Adrenal gland (tissue), 12 donors: ENCODE results near the gene CEACAM3. TPM values are rescaled to one million over a fixed set of nuclear protein-coding genes. Genes with fewer than 3 reads are reported as not detected.
"Not testable (repeated sequence)": the region's sequence is repeated elsewhere in the genome, so short reads cannot be mapped to it uniquely, and the experiment has no call there.

ENCODE experiments used
- DNase-seq, 7 donors: peaks; one replicate each; pipeline ENCODE4 v3.0.0-alpha.2; 2019 to 2020
- H3K27ac ChIP-seq, 5 donors: fragments of 200-600 bp; sonication (generic) in 4 of 5; 1 replicate in 3 of 5; 2 replicates in 2 of 5; pipeline versions ENCODE4 v1.5.1 to v1.8.0; 2016 to 2020; ENCODE audit warnings: mild to moderate bottlenecking in 1 of 5
- H3K27me3 ChIP-seq: fragments of 200-600 bp; 2 replicates; pipeline ENCODE4 v1.8.0; 2021
- H3K36me3 ChIP-seq, 2 donors: fragments of 200-600 bp; replicated peaks in 1 of 2; 1 replicate in 1 of 2; 2 replicates in 1 of 2; pipeline versions ENCODE4 v1.5.1 to v1.8.0; 2018 to 2022
- H3K4me1 ChIP-seq, 2 donors: fragments of 200-600 bp; replicated peaks in 1 of 2; 1 replicate in 1 of 2; 2 replicates in 1 of 2; pipeline versions ENCODE4 v1.5.1 to v1.8.0; 2018 to 2021
- H3K4me3 ChIP-seq, 4 donors: fragments of 200-600 bp; sonication (generic) in 3 of 4; one replicate each; pipeline ENCODE4 v1.5.1; 2016 to 2018
- H3K9me3 ChIP-seq, 3 donors: fragments of 200-600 bp; sonication (generic) in 1 of 3; replicated peaks in 1 of 3; 1 replicate in 2 of 3; 2 replicates in 1 of 3; pipeline versions ENCODE4 v1.5.1 to v1.8.0; 2016 to 2021
- CTCF ChIP-seq, 6 experiments: fragments of 450-650 bp in 4 of 6; fragments of 200-600 bp in 2 of 6; sonication (generic) in 1 of 6; IDR thresholded peaks; 1 replicate in 5 of 6; 2 replicates in 1 of 6; pipeline versions ENCODE4 v1.5.1 to v1.8.0; 2016 to 2021; ENCODE audit warnings: antibody characterized with exemption in 6 of 6, mild to moderate bottlenecking in 2 of 6, moderate library complexity in 1 of 6
- POLR2A ChIP-seq, 2 donors: fragments of 450-650 bp; IDR thresholded peaks; one replicate each; pipeline ENCODE4 v1.6.1; 2017; ENCODE audit warnings: antibody characterized with exemption in 2 of 2, mild to moderate bottlenecking in 2 of 2, moderate library complexity in 1 of 2
- WGBS, 4 donors: extraction: QIAGEN DNeasy Blood & Tissue Kit in 2 of 4; methylation state at CpG; one replicate each; pipeline versions ENCODE4 v1.1.5 to v1.1.7; 2013 to 2017; 5-methylcytosine and 5-hydroxymethylcytosine counted together
- intact Hi-C, 2 donors: fragments of 100-400 bp; cut with DNase I; formaldehyde crosslinking; loops; one replicate each; pipeline versions ENCODE4 v1.14.1 to v1.15.0; 2022 to 2023
- polyA plus RNA-seq, 3 donors: library from polyadenylated mRNA; stranded (reverse); fragments of 200-250 nt in 2 of 3; fragments of 350-450 nt in 1 of 3; fragmentation: Illumina TruSeq in 1 of 3; extraction: RNeasy Lipid Tissue Mini Kit (QIAGEN cat#74804) in 1 of 3; gene quantifications; one replicate each; pipeline ENCODE4 v1.2.3, GENCODE V29; 2013 to 2014
- total RNA-seq, 9 donors: library from RNA; depleted of rRNA in 4 of 9; stranded (reverse); fragments of >200 nt in 4 of 9; fragments of 120-200 nt in 1 of 9; fragmentation: NEBNext Ultra II Directional in 1 of 9; extraction: Animal tissue kit (Norgen Biotek cat#: 25700) in 1 of 9; gene quantifications; one replicate each; pipeline versions ENCODE4 v1.1.0 to v1.2.4, GENCODE V29; 2013 to 2023
- donor health status: healthy with polysubstance abuse.
- donor health status: Bipolar disorder and iron deficiency.
- donor health status: DM: yes; HTN: yes; CAD: no.
- donor health status: DM: no; HTN: no; CAD: no.
- donor health status: DM: no; HTN: no; CAD: no.
- donor health status: DM: yes; HTN: yes; CAD: no.

CEACAM3 gene
- total and polyA plus RNA-seq, 12 donors = 0.11 to 0.99 (median 0.32) TPM; not detected in 7

DNA sequence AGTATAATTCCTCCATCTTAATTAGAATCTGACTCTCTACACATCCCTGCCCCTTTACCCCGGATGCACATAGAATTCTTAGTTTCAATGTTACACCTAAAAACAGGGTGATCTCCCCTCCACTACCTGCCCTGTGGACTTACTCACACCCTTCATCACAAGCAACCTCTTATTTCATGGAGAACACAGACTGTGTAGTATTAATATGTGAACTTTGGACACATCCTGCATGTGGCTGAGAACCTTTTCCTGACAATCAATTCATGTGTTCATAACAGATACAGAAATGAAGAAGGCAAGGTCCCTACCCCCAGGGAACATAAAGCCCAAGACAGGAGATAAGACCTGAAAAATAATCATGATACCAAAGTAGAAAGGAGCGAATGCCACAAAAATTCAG lies 29.3 kb upstream of the CEACAM3 start:
- no peaks in the 10 kb centered on the region for H3K27me3 ChIP-seq
- H3K9me3 ChIP-seq = no peaks in the 10 kb centered on the region
- no peak overlapping the region for H3K27ac ChIP-seq
- 62 to 91% (median 79%) methylated on average over 2 of the region's 2 CpGs for WGBS, 4 donors
- no peaks in the 10 kb centered on the region for H3K36me3 ChIP-seq
- no peak overlapping the region for H3K4me3 ChIP-seq
- TF ChIP-seq POLR2A (IDR thresholded peaks at IDR 0.05) = no peak
- TF ChIP-seq CTCF (IDR thresholded peaks at IDR 0.05) = no peak
- H3K4me1 ChIP-seq = no peaks in the 10 kb centered on the region
- no peak for DNase-seq
- intact Hi-C loops = no loop called here

DNA sequence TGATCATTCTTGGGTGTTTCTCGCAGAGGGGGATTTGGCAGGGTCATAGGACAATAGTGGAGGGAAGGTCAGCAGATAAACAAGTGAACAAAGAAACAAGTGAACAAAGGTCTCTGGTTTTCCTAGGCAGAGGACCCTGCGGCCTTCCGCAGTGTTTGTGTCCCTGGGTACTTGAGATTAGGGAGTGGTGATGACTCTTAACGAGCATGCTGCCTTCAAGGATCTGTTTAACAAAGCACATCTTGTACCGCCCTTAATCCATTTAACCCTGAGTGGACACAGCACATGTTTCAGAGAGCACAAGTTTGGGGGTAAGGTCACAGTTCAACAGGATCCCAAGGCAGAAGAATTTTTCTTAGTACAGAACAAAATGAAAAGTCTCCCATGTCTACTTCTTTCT lies 28.3 kb upstream of the CEACAM3 start:
- intact Hi-C loops, H3K36me3 ChIP-seq, H3K4me1 ChIP-seq, H3K27me3 ChIP-seq, H3K4me3 ChIP-seq, DNase-seq, H3K27ac ChIP-seq, H3K9me3 ChIP-seq: not testable (repeated sequence)
- WGBS, 4 donors = 59 to 75% (median 71%) methylated on average over 4 to 5 of the region's 5 CpGs

DNA sequence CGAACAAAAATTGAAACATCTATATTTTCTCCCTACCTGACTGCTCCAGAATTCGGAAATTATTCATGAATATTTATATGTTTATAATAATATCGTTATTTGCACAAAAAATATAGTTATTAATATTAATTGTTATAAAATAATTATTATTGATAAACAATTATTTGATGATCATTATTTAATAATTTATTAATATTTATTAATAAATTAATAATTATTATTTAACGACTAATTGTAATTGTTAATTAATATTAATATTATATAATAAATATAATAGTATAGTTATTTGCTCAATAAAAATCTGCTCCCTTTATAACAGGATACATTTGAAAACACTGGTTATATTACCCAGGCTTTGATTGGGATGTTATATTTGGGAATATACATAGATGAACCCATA lies 26.8 kb upstream of the CEACAM3 start:
- Histone ChIP-seq H3K27me3 (no peaks in the 10 kb centered on the region), H3K27ac (no peak overlapping the region), H3K9me3 (no peaks in the 10 kb centered on the region), H3K4me1 (no peaks in the 10 kb centered on the region), H3K36me3 (no peaks in the 10 kb centered on the region), H3K4me3 (no peak overlapping the region)
- TF ChIP-seq CTCF (IDR thresholded peaks at IDR 0.05) (no peak), POLR2A (IDR thresholded peaks at IDR 0.05) (no peak)
- intact Hi-C loops = no loop called here
- DNase-seq = no peak
- WGBS, 4 donors = 82 to 88% (median 83%) methylated on average over 4 of the region's 4 CpGs

DNA sequence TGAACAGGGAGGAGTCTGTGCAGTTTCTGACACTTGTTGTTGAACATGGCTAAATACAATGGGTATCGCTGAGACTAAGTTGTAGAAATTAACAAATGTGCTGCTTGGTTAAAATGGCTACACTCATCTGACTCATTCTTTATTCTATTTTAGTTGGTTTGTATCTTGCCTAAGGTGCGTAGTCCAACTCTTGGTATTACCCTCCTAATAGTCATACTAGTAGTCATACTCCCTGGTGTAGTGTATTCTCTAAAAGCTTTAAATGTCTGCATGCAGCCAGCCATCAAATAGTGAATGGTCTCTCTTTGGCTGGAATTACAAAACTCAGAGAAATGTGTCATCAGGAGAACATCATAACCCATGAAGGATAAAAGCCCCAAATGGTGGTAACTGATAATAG lies 25.0 kb upstream of the CEACAM3 start:
- Histone ChIP-seq H3K27ac (no peak overlapping the region), H3K4me3 (no peak overlapping the region), H3K27me3 (no peaks in the 10 kb centered on the region), H3K4me1 (no peaks in the 10 kb centered on the region), H3K36me3 (no peaks in the 10 kb centered on the region), H3K9me3 (no peaks in the 10 kb centered on the region)
- no peak for DNase-seq
- WGBS, 4 donors = 81 to 89% (median 88%) methylated on average over 2 of the region's 2 CpGs
- intact Hi-C loops = no loop called here
- TF ChIP-seq CTCF (IDR thresholded peaks at IDR 0.05) = no peak
- no peak for TF ChIP-seq POLR2A (IDR thresholded peaks at IDR 0.05)

- H3K4me1 ChIP-seq = no peaks in the 10 kb centered on the region
- H3K27ac ChIP-seq = no peak overlapping the region
- 44 to 58% (median 55%) methylated on average over 6 of the region's 6 CpGs for WGBS, 4 donors
- no peaks in the 10 kb centered on the region for H3K36me3 ChIP-seq
- no peak overlapping the region for H3K4me3 ChIP-seq
- no peaks in the 10 kb centered on the region for H3K27me3 ChIP-seq
- no peaks in the 10 kb centered on the region for H3K9me3 ChIP-seq
- intact Hi-C loops = no loop called here
- TF ChIP-seq POLR2A (IDR thresholded peaks at IDR 0.05) = no peak
- no peak for TF ChIP-seq CTCF (IDR thresholded peaks at IDR 0.05)
- DNase-seq = no peak
Observed at GRCh38 chr19:41774515-41774980, 21.8 kb upstream of the CEACAM3 start.
